Caco-2 (cell line): ENCODE results near the gene AGMO. TPM values are rescaled to one million over a fixed set of nuclear protein-coding genes. Genes with fewer than 3 reads are reported as not detected.

Experiments
- BruUV-seq: library from RNA; stranded (reverse); fragments of 400-500 nt; replicated peaks from 2 replicates; lab custom pipeline; 2021; lab: Mats Ljungman, UMichigan
- CTCF ChIA-PET: fragments of 300-600 bp; sonication (Branson Sonifier 250); formaldehyde crosslinking; loops from one replicate; lab custom pipeline; 2022; ENCODE audit warnings: antibody characterized with exemption; lab: Charles Lee
- POLR2A ChIA-PET: fragments of 300-600 bp; sonication (Branson Sonifier 250); formaldehyde crosslinking; loops from one replicate; lab custom pipeline; 2022; ENCODE audit warnings: antibody characterized with exemption; lab: Charles Lee
- DNase-seq, 2 experiments: peaks; one replicate each; pipeline versions ENCODE4 v3.0.0 to v3.0.0-alpha.2; 2020 to 2022
- H3K27me3 ChIP-seq: replicated peaks from 2 replicates; pipeline ENCODE4 v1.6.0; 2011; ENCODE audit warnings: low read length; ENCODE audit not compliant: control insufficient read depth, insufficient read depth
- H3K36me3 ChIP-seq: 2 replicates; pipeline ENCODE4 v1.5.1; 2011; ENCODE audit warnings: low read length; ENCODE audit not compliant: control insufficient read depth, insufficient read depth
- H3K4me1 ChIP-seq: fragments of 250-450 bp; sonication (Bioruptor Pico); 2 replicates; pipeline ENCODE4 v1.5.1; 2020; ENCODE audit warnings: mild to moderate bottlenecking
- H3K4me3 ChIP-seq: 2 replicates; pipeline ENCODE4 v1.5.1; 2011; ENCODE audit warnings: low read depth, mild to moderate bottlenecking, control low read depth, low read length
- H3K9me3 ChIP-seq: fragments of 250-450 bp; sonication (Bioruptor Pico); 2 replicates; pipeline ENCODE4 v1.5.1; 2020; ENCODE audit warnings: mild to moderate bottlenecking, moderate library complexity
- H3K27ac Mint-ChIP-seq: one replicate; pipeline ENCODE4 v1.8.0; 2022; ENCODE audit warnings: mixed read lengths; ENCODE audit not compliant: unreplicated experiment
- H3K27me3 Mint-ChIP-seq: one replicate; pipeline ENCODE4 v1.8.0; 2022; ENCODE audit warnings: mixed read lengths; ENCODE audit not compliant: insufficient read depth, unreplicated experiment
- H3K36me3 Mint-ChIP-seq: one replicate; pipeline ENCODE4 v1.8.0; 2022; ENCODE audit warnings: mild to moderate bottlenecking, mixed read lengths; ENCODE audit not compliant: insufficient read depth, unreplicated experiment
- H3K4me1 Mint-ChIP-seq: one replicate; pipeline ENCODE4 v1.8.0; 2022; ENCODE audit warnings: low read depth, mixed read lengths; ENCODE audit not compliant: unreplicated experiment
- H3K4me3 Mint-ChIP-seq: one replicate; pipeline ENCODE4 v1.8.0; 2022; ENCODE audit warnings: mild to moderate bottlenecking, moderate library complexity, mixed read lengths; ENCODE audit not compliant: unreplicated experiment
- H3K9me3 Mint-ChIP-seq: one replicate; pipeline ENCODE4 v1.8.0; 2022; ENCODE audit warnings: mixed read lengths; ENCODE audit not compliant: unreplicated experiment
- intact Hi-C: fragments of 100-400 bp; cut with micrococcal nuclease; formaldehyde crosslinking; loops from one replicate; pipeline ENCODE4 v1.10.0; 2022; ENCODE audit not compliant: unreplicated experiment
- total RNA-seq: library from RNA; stranded (reverse); gene quantifications from 2 replicates; pipeline ENCODE4 v1.2.3, GENCODE V29; 2022
- TF ChIP-seq, protein P1 (sequence below), 2 experiments: fragments of 200-600 bp in 1 of 2; IDR thresholded peaks; 1 replicate in 1 of 2; 2 replicates in 1 of 2; pipeline versions ENCODE4 v1.5.1 to v1.8.0; 2011 to 2022; ENCODE audit warnings: antibody characterized with exemption in 1 of 2, control low read depth in 1 of 2, inconsistent platforms in 1 of 2, low read depth in 1 of 2, low read length in 1 of 2, mild to moderate bottlenecking in 1 of 2, moderate library complexity in 1 of 2; ENCODE audit not compliant: insufficient read depth in 1 of 2, severe bottlenecking in 1 of 2, unreplicated experiment in 1 of 2

AGMO gene
- total RNA-seq, 1 experiment from 2014 or later = 0.16 TPM

GRCh38 chr7:15292138-15292537, 269.7 kb downstream of the AGMO start:
- Mint-ChIP-seq H3K27me3 (no peaks in the 10 kb centered on the region), H3K4me3 (no peak overlapping the region), H3K4me1 (peaks cover 5% of the 10 kb centered on the region), H3K36me3 (no peaks in the 10 kb centered on the region), H3K9me3 (no peaks in the 10 kb centered on the region), H3K27ac (no peak overlapping the region)
- no TSS peak for BruUV-seq
- CTCF ChIA-PET = interaction anchor here (1.1 kb wide), 1 partner anchor 574 kb away, joined by 3 read pairs; no protein-coding TSS in a partner anchor
- no peaks in the 10 kb centered on the region for H3K36me3 ChIP-seq
- POLR2A ChIA-PET = interaction anchor here (0.6 kb wide), 1 partner anchor 40 kb away, joined by 5 read pairs; no protein-coding TSS in a partner anchor
- H3K4me1 ChIP-seq = no peaks in the 10 kb centered on the region
- no peak overlapping the region for H3K4me3 ChIP-seq
- TF ChIP-seq, protein P1, sequence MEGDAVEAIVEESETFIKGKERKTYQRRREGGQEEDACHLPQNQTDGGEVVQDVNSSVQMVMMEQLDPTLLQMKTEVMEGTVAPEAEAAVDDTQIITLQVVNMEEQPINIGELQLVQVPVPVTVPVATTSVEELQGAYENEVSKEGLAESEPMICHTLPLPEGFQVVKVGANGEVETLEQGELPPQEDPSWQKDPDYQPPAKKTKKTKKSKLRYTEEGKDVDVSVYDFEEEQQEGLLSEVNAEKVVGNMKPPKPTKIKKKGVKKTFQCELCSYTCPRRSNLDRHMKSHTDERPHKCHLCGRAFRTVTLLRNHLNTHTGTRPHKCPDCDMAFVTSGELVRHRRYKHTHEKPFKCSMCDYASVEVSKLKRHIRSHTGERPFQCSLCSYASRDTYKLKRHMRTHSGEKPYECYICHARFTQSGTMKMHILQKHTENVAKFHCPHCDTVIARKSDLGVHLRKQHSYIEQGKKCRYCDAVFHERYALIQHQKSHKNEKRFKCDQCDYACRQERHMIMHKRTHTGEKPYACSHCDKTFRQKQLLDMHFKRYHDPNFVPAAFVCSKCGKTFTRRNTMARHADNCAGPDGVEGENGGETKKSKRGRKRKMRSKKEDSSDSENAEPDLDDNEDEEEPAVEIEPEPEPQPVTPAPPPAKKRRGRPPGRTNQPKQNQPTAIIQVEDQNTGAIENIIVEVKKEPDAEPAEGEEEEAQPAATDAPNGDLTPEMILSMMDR (IDR thresholded peaks at IDR 0.05; ENCODE audit: insufficient read depth in 1 of 2, low read depth in 1 of 2, low read length in 1 of 2, severe bottlenecking in 1 of 2, unreplicated experiment in 1 of 2) = no peak
- H3K27me3 ChIP-seq = no peaks in the 10 kb centered on the region
- no peak for DNase-seq
- intact Hi-C loops = no loop called here
- H3K9me3 ChIP-seq = no peaks in the 10 kb centered on the region

GRCh38 chr7:15291699-15292098, 270.1 kb downstream of the AGMO start:
- H3K4me1 ChIP-seq = no peaks in the 10 kb centered on the region
- intact Hi-C loops = no loop called here
- CTCF ChIA-PET = interaction anchor here (1.1 kb wide), 1 partner anchor 574 kb away, joined by 3 read pairs; no protein-coding TSS in a partner anchor
- H3K27me3 ChIP-seq = no peaks in the 10 kb centered on the region
- Mint-ChIP-seq H3K27me3 (no peaks in the 10 kb centered on the region), H3K36me3 (no peaks in the 10 kb centered on the region), H3K4me1 (peaks cover 1% of the 10 kb centered on the region), H3K27ac (no peak overlapping the region), H3K9me3 (no peaks in the 10 kb centered on the region), H3K4me3 (no peak overlapping the region)
- no peak overlapping the region for H3K4me3 ChIP-seq
- no peaks in the 10 kb centered on the region for H3K36me3 ChIP-seq
- TF ChIP-seq, protein P1 (IDR thresholded peaks at IDR 0.05; ENCODE audit: insufficient read depth in 1 of 2, low read depth in 1 of 2, low read length in 1 of 2, severe bottlenecking in 1 of 2, unreplicated experiment in 1 of 2) = peak; percentile 15 to 23
- POLR2A ChIA-PET = interaction anchor here (0.6 kb wide), 1 partner anchor 41 kb away, joined by 5 read pairs; no protein-coding TSS in a partner anchor
- no TSS peak for BruUV-seq
- no peaks in the 10 kb centered on the region for H3K9me3 ChIP-seq
- DNase-seq = peak in 1 of 2 experiments; percentile 12

GRCh38 chr7:15288741-15289140, 273.1 kb downstream of the AGMO start:
- Mint-ChIP-seq H3K9me3 (no peaks in the 10 kb centered on the region), H3K27ac (no peak overlapping the region), H3K27me3 (no peaks in the 10 kb centered on the region), H3K4me3 (no peak overlapping the region), H3K4me1 (no peaks in the 10 kb centered on the region), H3K36me3 (no peaks in the 10 kb centered on the region)
- H3K27me3 ChIP-seq = no peaks in the 10 kb centered on the region
- no TSS peak for BruUV-seq
- TF ChIP-seq, protein P1 (IDR thresholded peaks at IDR 0.05; ENCODE audit: insufficient read depth in 1 of 2, low read depth in 1 of 2, low read length in 1 of 2, severe bottlenecking in 1 of 2, unreplicated experiment in 1 of 2) = no peak
- no peak for DNase-seq
- intact Hi-C loops = no loop called here
- ChIA-PET POLR2A (no interaction called here), CTCF (no interaction called here)
- H3K36me3 ChIP-seq = no peaks in the 10 kb centered on the region
- no peaks in the 10 kb centered on the region for H3K4me1 ChIP-seq
- H3K9me3 ChIP-seq = no peaks in the 10 kb centered on the region
- H3K4me3 ChIP-seq = no peak overlapping the region
